HepG2 (cell line): ENCODE results near the gene LMAN2. TPM values are rescaled to one million over a fixed set of nuclear protein-coding genes. Genes with fewer than 3 reads are reported as not detected.

Experiments
- CBX2 ChIP-seq, 2 experiments: fragments of 200-600 bp in 1 of 2; sonication (generic); formaldehyde crosslinking in 1 of 2; IDR thresholded peaks; 2 replicates each; pipeline versions ENCODE4 v1.7.0 to v1.8.1; 2018 to 2022; ENCODE audit warnings: low read depth in 2 of 2, low read length in 1 of 2, mild to moderate bottlenecking in 1 of 2, missing genetic modification reagents in 1 of 2
- CREBL2 ChIP-seq: sonication (generic); formaldehyde crosslinking; IDR thresholded peaks from 2 replicates; pipeline ENCODE4 v1.8.1; 2023; ENCODE audit warnings: missing genetic modification reagents, mild to moderate bottlenecking, borderline replicate concordance
- DDIT3 ChIP-seq: sonication (generic); formaldehyde crosslinking; IDR thresholded peaks from 2 replicates; pipeline ENCODE4 v1.4.0; 2020; ENCODE audit warnings: mild to moderate bottlenecking, missing genetic modification reagents
- MXD4 ChIP-seq: IDR thresholded peaks from 2 replicates; pipeline ENCODE4 v1.6.1; 2016; ENCODE audit warnings: mild to moderate bottlenecking, missing biosample characterization, missing genetic modification reagents
- NFKB2 ChIP-seq: sonication (generic); formaldehyde crosslinking; IDR thresholded peaks from 2 replicates; pipeline ENCODE4 v1.4.0; 2020; ENCODE audit warnings: missing genetic modification reagents, borderline replicate concordance
- NR2C2 ChIP-seq: sonication (generic); formaldehyde crosslinking; IDR thresholded peaks from 2 replicates; pipeline ENCODE4 v1.4.0; 2020; ENCODE audit warnings: missing genetic modification reagents, mild to moderate bottlenecking, moderate library complexity, borderline replicate concordance
- POLR2G ChIP-seq: fragments of 200-400 bp; formaldehyde crosslinking; IDR thresholded peaks from 2 replicates; pipeline ENCODE4 v1.6.1; 2018; ENCODE audit warnings: mild to moderate bottlenecking, low read depth, low read length, moderate library complexity
- SIN3B ChIP-seq: fragments of 150-350 bp; IDR thresholded peaks from 2 replicates; pipeline ENCODE4 v1.6.1; 2014; ENCODE audit warnings: low read length
- SMAD3 ChIP-seq: sonication (generic); formaldehyde crosslinking; IDR thresholded peaks from 2 replicates; pipeline ENCODE4 v1.4.0; 2020; ENCODE audit warnings: missing genetic modification reagents
- SMARCC2 ChIP-seq: fragments of 450-650 bp; IDR thresholded peaks from 2 replicates; pipeline ENCODE4 v1.6.1; 2017; ENCODE audit warnings: antibody characterized with exemption, mild to moderate bottlenecking
- SP2 ChIP-seq: sonication (generic); formaldehyde crosslinking; IDR thresholded peaks from 2 replicates; pipeline ENCODE4 v1.5.1; 2020; ENCODE audit warnings: mild to moderate bottlenecking, missing genetic modification reagents
- SRSF9 ChIP-seq: fragments of 200-400 bp; formaldehyde crosslinking; IDR thresholded peaks from 2 replicates; pipeline ENCODE4 v1.6.1; 2018; ENCODE audit warnings: borderline replicate concordance, mild to moderate bottlenecking, low read depth, low read length; ENCODE audit not compliant: insufficient read depth, poor library complexity, severe bottlenecking
- SSRP1 ChIP-seq: IDR thresholded peaks from 2 replicates; pipeline ENCODE4 v1.6.1; 2016; ENCODE audit warnings: control low read depth
- STAG1 ChIP-seq: sonication (generic); formaldehyde crosslinking; IDR thresholded peaks from 2 replicates; pipeline ENCODE4 v1.4.0; 2020; ENCODE audit warnings: missing genetic modification reagents
- TFAP4 ChIP-seq: sonication (generic); IDR thresholded peaks from 2 replicates; pipeline ENCODE4 v1.6.1; 2016; ENCODE audit warnings: low read depth, borderline replicate concordance
- TP53 ChIP-seq: sonication (generic); formaldehyde crosslinking; conservative IDR thresholded peaks from 2 replicates; pipeline ENCODE4 v1.4.0; 2020; ENCODE audit warnings: missing genetic modification reagents
- ZKSCAN1 ChIP-seq: fragments of 150-350 bp; IDR thresholded peaks from 2 replicates; pipeline ENCODE4 v1.6.1; 2014; ENCODE audit warnings: low read length
- ZMAT5 ChIP-seq: sonication (generic); formaldehyde crosslinking; IDR thresholded peaks from 2 replicates; pipeline ENCODE4 v1.5.0; 2020; ENCODE audit warnings: mild to moderate bottlenecking, low read depth, missing genetic modification reagents, borderline replicate concordance
- ZMYM3 ChIP-seq: sonication (generic); formaldehyde crosslinking; IDR thresholded peaks from 2 replicates; pipeline ENCODE4 v1.5.1; 2020; ENCODE audit warnings: mild to moderate bottlenecking, missing genetic modification reagents
- ZNF121 ChIP-seq: sonication (generic); formaldehyde crosslinking; IDR thresholded peaks from 2 replicates; pipeline ENCODE4 v1.5.0; 2020; ENCODE audit warnings: mild to moderate bottlenecking, missing genetic modification reagents
- ZNF143 ChIP-seq: sonication (generic); formaldehyde crosslinking; IDR thresholded peaks from 2 replicates; pipeline ENCODE4 v1.4.0; 2020; ENCODE audit warnings: missing genetic modification reagents
- ZNF17 ChIP-seq: sonication (generic); formaldehyde crosslinking; IDR thresholded peaks from 2 replicates; pipeline ENCODE4 v1.5.0; 2020; ENCODE audit warnings: mild to moderate bottlenecking, missing genetic modification reagents
- ZNF207 ChIP-seq: fragments of 450-650 bp; IDR thresholded peaks from 2 replicates; pipeline ENCODE4 v1.6.1; 2016; ENCODE audit warnings: antibody characterized with exemption, borderline replicate concordance
- ZNF224 ChIP-seq: sonication (generic); formaldehyde crosslinking; IDR thresholded peaks from 2 replicates; pipeline ENCODE4 v1.5.0; 2020; ENCODE audit warnings: mild to moderate bottlenecking, missing genetic modification reagents
- ZNF441 ChIP-seq: sonication (generic); formaldehyde crosslinking; IDR thresholded peaks from 2 replicates; pipeline ENCODE4 v1.7.0; 2021; ENCODE audit warnings: missing genetic modification reagents, borderline replicate concordance
- ZNF496 ChIP-seq: sonication (generic); formaldehyde crosslinking; IDR thresholded peaks from 2 replicates; pipeline ENCODE4 v1.8.1; 2023; ENCODE audit warnings: mild to moderate bottlenecking, moderate library complexity, missing genetic modification reagents; ENCODE audit not compliant: insufficient replicate concordance
- ZNF549 ChIP-seq: sonication (generic); formaldehyde crosslinking; IDR thresholded peaks from 2 replicates; pipeline ENCODE4 v1.5.0; 2020; ENCODE audit warnings: missing genetic modification reagents
- ZNF562 ChIP-seq: sonication (generic); formaldehyde crosslinking; IDR thresholded peaks from 2 replicates; pipeline ENCODE4 v1.8.0; 2022; ENCODE audit warnings: missing genetic modification reagents, borderline replicate concordance
- ZNF672 ChIP-seq: sonication (generic); formaldehyde crosslinking; IDR thresholded peaks from 2 replicates; pipeline ENCODE4 v1.8.1; 2022; ENCODE audit warnings: missing genetic modification reagents
- ZNF768 ChIP-seq: sonication (generic); formaldehyde crosslinking; IDR thresholded peaks from 2 replicates; pipeline ENCODE4 v1.4.0; 2020; ENCODE audit warnings: missing genetic modification reagents
- ZNF772 ChIP-seq: sonication (generic); formaldehyde crosslinking; IDR thresholded peaks from 2 replicates; pipeline ENCODE4 v1.5.0; 2020; ENCODE audit warnings: mild to moderate bottlenecking, missing genetic modification reagents
- polyA plus RNA-seq, 8 experiments: library from polyadenylated mRNA; depleted of rRNA in 3 of 8; stranded (reverse) in 7 of 8; unstranded in 1 of 8; fragments of >200 nt; fragmentation: Illumina TruSeq in 4 of 8; extraction: Trizol in 4 of 8; gene quantifications; 2 replicates each; pipeline versions ENCODE4 v1.2.1 to v1.2.3, GENCODE V29; 2011 to 2016; ENCODE audit warnings: low read depth in 4 of 8, missing spikeins in 1 of 8, mixed read lengths in 1 of 8; ENCODE audit not compliant: insufficient read depth in 1 of 8
- total RNA-seq, 5 experiments: library from RNA; depleted of rRNA; stranded (reverse); fragments of >200 nt; fragmentation: Illumina TruSeq; extraction: Trizol; gene quantifications; 2 replicates each; pipeline ENCODE4 v1.2.3, GENCODE V29; 2016; ENCODE audit warnings: low read depth in 1 of 5

The LMAN2 gene
- total and polyA plus RNA-seq, 2 of the 13 experiments (the other 11 are each of a cell fraction or from before 2014, with no cell fraction given), result 191 to 197 TPM

DNA sequence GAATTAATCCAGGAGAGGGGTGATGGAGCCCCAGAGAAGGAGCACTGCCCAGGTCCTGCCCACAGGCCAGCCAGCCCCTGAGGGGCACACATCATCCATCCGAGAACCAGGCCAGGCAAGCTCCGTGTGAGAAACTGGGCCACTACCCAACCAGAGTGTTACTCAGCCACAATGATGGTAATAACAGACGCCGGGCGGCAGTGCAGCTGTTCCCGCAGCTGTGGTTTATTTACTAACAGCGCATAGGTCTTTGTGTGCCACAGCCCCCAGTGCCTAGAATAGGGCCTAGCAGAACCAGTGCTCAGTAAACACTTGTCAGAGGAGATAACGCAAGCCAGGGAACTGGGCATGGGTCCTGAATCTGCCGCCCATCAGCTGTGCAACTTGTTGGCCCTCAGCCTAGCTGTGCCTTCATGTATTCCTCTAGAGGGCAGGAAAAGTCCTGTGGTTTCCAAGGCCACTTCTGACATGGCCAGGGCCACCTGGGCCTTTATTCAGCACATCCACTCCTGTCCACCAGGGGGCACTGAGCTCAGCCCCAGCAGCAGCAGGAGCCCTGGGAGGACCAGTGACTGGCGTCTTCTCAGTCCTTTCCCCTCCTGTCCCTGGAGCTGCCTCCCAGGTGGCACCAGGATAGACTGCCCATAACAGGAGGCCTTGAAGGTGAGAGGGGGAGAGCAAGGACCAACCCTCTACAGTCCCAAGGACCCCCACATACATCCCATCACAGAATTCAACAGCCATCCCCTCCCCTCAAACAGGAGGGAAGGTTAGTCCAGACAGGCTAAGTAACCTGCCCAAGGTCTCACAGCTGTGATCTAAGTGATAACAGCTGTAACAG is 41.9 kb downstream of the LMAN2 start (continued):
- 0 out of 2 replicates have a peak, but pooled peaks have one; percentile 33 for TF ChIP-seq SMAD3
- peak; percentile 41; the same call in 1 of the 2 replicates for TF ChIP-seq ZNF121 (CRISPR knock-in tag)
- peak; percentile 50; the same call in 1 of the 2 replicates for TF ChIP-seq ZMYM3 (CRISPR knock-in tag)
- no peak for TF ChIP-seq TP53 (CRISPR knock-in tag)
- TF ChIP-seq CREBL2, result no peak
- TF ChIP-seq ZNF224 (CRISPR knock-in tag), result no peak
- TF ChIP-seq ZNF143 (CRISPR knock-in tag), result no peak
- TF ChIP-seq ZMAT5 (CRISPR knock-in tag), result no peak
- no peak for TF ChIP-seq ZKSCAN1
- no peak for TF ChIP-seq CBX2 (IDR thresholded peaks at IDR 0.05; ENCODE audit: low read depth, low read length)
- no peak for TF ChIP-seq CBX2 (CRISPR knock-in tag; IDR thresholded peaks at IDR 0.05; ENCODE audit: low read depth)
- no peak for TF ChIP-seq ZNF549
- TF ChIP-seq SSRP1 (CRISPR knock-in tag), result no peak
- TF ChIP-seq SMARCC2, result no peak
- TF ChIP-seq NR2C2 (CRISPR knock-in tag), result no peak
- TF ChIP-seq MXD4 (CRISPR knock-in tag), result no peak
- TF ChIP-seq POLR2G, result no peak
- no peak for TF ChIP-seq DDIT3 (CRISPR knock-in tag)
- no peak for TF ChIP-seq ZNF562 (CRISPR knock-in tag)
- no peak for TF ChIP-seq ZNF207
- no peak for TF ChIP-seq ZNF672
- TF ChIP-seq STAG1, result peak; percentile 78
- TF ChIP-seq ZNF496, result no peak
- no peak for TF ChIP-seq ZNF441 (CRISPR knock-in tag)
- TF ChIP-seq ZNF768, result peak; percentile 86
- 0 out of 2 replicates have a peak, but pooled peaks have one; percentile 43 for TF ChIP-seq ZNF772
- TF ChIP-seq SRSF9, result no peak
- TF ChIP-seq NFKB2 (CRISPR knock-in tag), result 0 out of 2 replicates have a peak, but pooled peaks have one; percentile 37
- no peak for TF ChIP-seq ZNF17 (CRISPR knock-in tag)
- no peak for TF ChIP-seq SIN3B
- no peak for TF ChIP-seq SP2
- peak; percentile 47 for TF ChIP-seq TFAP4
